ENCODE measurements around the gene NKAIN4.

Gene NKAIN4

DNA sequence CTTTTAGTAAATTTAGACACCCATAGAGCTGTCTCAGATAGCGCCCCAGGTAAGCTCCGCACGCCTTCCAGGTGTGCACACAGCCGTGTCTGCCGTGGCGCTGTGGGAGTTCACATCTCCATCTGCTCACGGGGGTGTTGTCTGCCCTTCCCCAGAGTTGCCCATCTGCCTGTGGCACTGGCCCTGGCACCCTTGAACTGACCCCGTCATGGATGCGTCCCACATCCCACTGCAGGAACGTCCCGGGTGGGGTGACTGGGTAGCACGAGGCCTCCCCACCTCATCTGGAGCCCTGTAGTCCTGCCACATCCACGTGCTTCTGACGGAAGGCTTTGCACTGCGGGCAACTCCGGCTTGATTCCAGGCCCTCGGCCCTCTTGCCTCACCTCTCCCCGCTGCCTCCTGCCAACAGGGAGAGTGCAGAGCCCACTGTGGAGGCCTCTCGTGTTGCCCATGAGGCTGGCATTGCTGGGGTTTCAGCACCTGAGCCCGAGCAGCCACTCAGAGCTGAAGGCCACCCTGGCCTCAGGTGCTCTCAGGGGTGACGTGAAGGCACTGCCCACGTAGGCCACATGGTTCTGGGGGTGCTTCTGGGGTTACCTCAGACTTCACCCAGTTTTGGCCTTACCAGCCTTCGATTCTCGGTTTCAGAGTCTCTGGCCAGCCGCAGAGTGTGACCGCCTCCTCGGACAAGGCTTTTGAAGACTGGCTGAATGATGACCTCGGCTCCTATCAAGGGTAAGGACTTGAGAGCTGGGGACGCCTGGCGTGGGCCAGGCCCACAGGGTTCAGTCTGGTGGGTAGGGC, 23.4 kb upstream of the NKAIN4 start:
- TF ChIP-seq CTCF (conservative IDR thresholded peaks at IDR 0.05): no peak
- no peak overlapping the region for H3K27ac ChIP-seq

- H3K27ac ChIP-seq: no peak overlapping the region
- no peak for TF ChIP-seq CTCF (conservative IDR thresholded peaks at IDR 0.05)
Measured at GRCh38 chr20:63276956-63277355, 22.7 kb upstream of the NKAIN4 start.

GRCh38 chr20:63275825-63276224, 21.6 kb upstream of the NKAIN4 start:
- no peak overlapping the region for H3K27ac ChIP-seq

DNA sequence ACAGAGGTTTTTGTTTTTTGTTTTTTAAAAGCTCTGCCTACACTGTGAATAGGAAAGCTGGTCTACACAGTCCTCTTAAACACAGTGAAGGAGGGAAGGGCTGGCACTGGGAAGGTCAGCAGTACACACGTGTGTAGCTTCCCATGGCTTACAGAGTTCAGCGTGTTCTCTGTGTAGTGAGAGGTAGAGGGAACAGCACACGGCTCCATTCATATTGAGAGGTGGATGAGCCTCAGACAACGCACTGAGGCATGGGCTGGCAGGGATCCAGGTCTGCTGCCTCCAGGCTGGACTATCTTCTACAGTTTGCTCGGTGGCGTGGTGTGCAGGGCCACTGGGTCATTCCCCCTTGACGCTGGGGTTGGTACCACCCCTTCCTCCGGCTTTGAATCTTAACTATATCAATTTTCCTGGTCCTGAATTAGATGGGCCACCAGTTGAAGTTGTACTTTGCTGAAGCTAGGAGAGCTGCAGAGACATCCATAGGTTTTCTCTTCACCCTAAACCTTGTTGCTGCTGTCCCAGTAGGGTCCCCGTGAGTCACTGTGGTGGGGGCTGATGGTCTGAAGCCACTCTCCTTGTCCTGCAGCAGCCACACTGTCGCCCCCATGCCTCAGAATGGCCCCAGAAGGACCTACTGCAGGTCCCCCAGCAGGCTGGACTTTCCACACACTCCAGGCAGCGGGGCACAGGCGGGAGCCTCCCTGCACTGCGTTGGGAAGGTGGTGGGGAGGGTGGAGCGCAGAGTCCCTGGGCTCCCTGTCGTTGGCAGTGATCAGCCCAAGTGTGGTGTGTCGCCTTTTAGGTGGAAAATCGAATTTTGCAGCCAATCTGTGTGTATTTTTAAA, 20.3 kb upstream of the NKAIN4 start:
- H3K27ac ChIP-seq: no peak overlapping the region
- no peak for TF ChIP-seq CTCF (conservative IDR thresholded peaks at IDR 0.05)

More at GRCh38 chr20:63275825-63276224, 21.6 kb upstream of the NKAIN4 start:
- no peak for TF ChIP-seq CTCF (conservative IDR thresholded peaks at IDR 0.05)

GRCh38 chr20:63273635-63274380, 19.5 kb upstream of the NKAIN4 start:
- no peak for TF ChIP-seq CTCF (conservative IDR thresholded peaks at IDR 0.05)
- H3K27ac ChIP-seq: peak overlapping the region; percentile 83

GRCh38 chr20:63273059-63273579, 18.9 kb upstream of the NKAIN4 start:
- TF ChIP-seq CTCF (conservative IDR thresholded peaks at IDR 0.05): no peak
- H3K27ac ChIP-seq: peak overlapping the region; percentile 83

Measured in VCaP (cell line).